Osteocyte (in vitro differentiated cells): ENCODE data around the gene TSPO2. TPM values are rescaled to one million over a fixed set of nuclear protein-coding genes. Genes with fewer than 3 reads are reported as not detected.

Source experiments
- DNase-seq: peaks from one replicate; pipeline ENCODE4 v3.0.0; 2021; ENCODE audit warnings: mixed read lengths; ENCODE audit not compliant: unreplicated experiment; ENCODE audit errors: extremely low spot score
- H3K27ac Mint-ChIP-seq: one replicate; pipeline ENCODE4 v1.8.0; 2021; ENCODE audit warnings: mild to moderate bottlenecking, mixed read lengths; ENCODE audit not compliant: unreplicated experiment
- H3K27me3 Mint-ChIP-seq: one replicate; pipeline ENCODE4 v1.8.0; 2021; ENCODE audit warnings: mixed read lengths; ENCODE audit not compliant: unreplicated experiment
- H3K36me3 Mint-ChIP-seq: one replicate; pipeline ENCODE4 v1.8.0; 2021; ENCODE audit warnings: mixed read lengths; ENCODE audit not compliant: unreplicated experiment
- H3K4me1 Mint-ChIP-seq: one replicate; pipeline ENCODE4 v1.8.0; 2021; ENCODE audit warnings: mixed read lengths; ENCODE audit not compliant: unreplicated experiment
- H3K4me3 Mint-ChIP-seq: one replicate; pipeline ENCODE4 v1.8.0; 2021; ENCODE audit warnings: mild to moderate bottlenecking, moderate library complexity, mixed read lengths; ENCODE audit not compliant: unreplicated experiment
- H3K9me3 Mint-ChIP-seq: one replicate; pipeline ENCODE4 v1.8.0; 2021; ENCODE audit warnings: mixed read lengths; ENCODE audit not compliant: unreplicated experiment
- CTCF ChIP-seq: fragments of 200-600 bp; sonication (generic); IDR thresholded peaks from 2 replicates; pipeline ENCODE4 v1.5.0; 2021; ENCODE audit warnings: antibody characterized with exemption, mild to moderate bottlenecking, moderate library complexity
- total RNA-seq: library from RNA; stranded (reverse); gene quantifications from 2 replicates; pipeline ENCODE4 v1.2.1, GENCODE V29; 2021

TSPO2 gene
- total RNA-seq, 1 donor from 2014 or later = not detected

- H3K27me3 Mint-ChIP-seq = peaks cover 4% of the 10 kb centered on the region
- TF ChIP-seq CTCF = no peak
- H3K4me1 Mint-ChIP-seq = peaks cover 35% of the 10 kb centered on the region
- H3K9me3 Mint-ChIP-seq = no peaks in the 10 kb centered on the region
- H3K4me3 Mint-ChIP-seq = peak overlapping the region; percentile 82
- H3K27ac Mint-ChIP-seq = peak overlapping the region; percentile 80
- no peak for DNase-seq
- H3K36me3 Mint-ChIP-seq = no peaks in the 10 kb centered on the region
These were observed 15.0 kb upstream of the TSPO2 start for GRCh38 chr6:41027241-41027640.

GRCh38 chr6:41027799-41028560 lies 14.3 kb upstream of the TSPO2 start:
- no peaks in the 10 kb centered on the region for H3K36me3 Mint-ChIP-seq
- DNase-seq = peak; percentile 96
- peak overlapping the region; percentile 82 for H3K4me3 Mint-ChIP-seq
- peak overlapping the region; percentile 80 for H3K27ac Mint-ChIP-seq
- peak; percentile 100 for TF ChIP-seq CTCF
- peaks cover 4% of the 10 kb centered on the region for H3K27me3 Mint-ChIP-seq
- H3K4me1 Mint-ChIP-seq = peaks cover 29% of the 10 kb centered on the region
- H3K9me3 Mint-ChIP-seq = no peaks in the 10 kb centered on the region

- Mint-ChIP-seq H3K27me3 (peaks cover 4% of the 10 kb centered on the region), H3K4me3 (peak overlapping the region; percentile 82), H3K9me3 (no peaks in the 10 kb centered on the region), H3K27ac (peak overlapping the region; percentile 80), H3K36me3 (no peaks in the 10 kb centered on the region), H3K4me1 (peaks cover 25% of the 10 kb centered on the region)
- no peak for DNase-seq
- TF ChIP-seq CTCF = no peak
These were observed 13.5 kb upstream of the TSPO2 start for GRCh38 chr6:41028561-41029412.

DNA sequence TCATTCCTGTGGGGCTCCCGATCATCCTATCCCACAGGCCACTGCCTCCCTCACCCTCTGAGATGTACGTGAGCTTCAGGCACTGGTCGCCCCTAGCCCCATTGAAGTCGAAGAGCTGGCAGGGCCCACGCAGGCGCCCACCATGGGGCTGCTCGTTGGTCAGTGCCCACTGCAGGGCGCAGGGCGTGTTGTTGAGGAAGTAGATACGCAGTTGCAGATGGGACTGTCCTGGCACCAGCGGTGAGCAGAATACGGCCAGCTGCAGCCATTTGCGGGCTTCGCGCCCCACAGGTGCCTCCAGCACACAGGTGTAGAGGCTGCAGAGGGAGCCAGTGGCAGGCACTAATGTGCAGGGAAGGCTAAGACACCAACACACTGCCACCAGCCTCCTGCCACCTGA lies 9.4 kb upstream of the TSPO2 start:
- Mint-ChIP-seq H3K4me1 (peaks cover 13% of the 10 kb centered on the region), H3K4me3 (no peak overlapping the region), H3K27ac (no peak overlapping the region), H3K27me3 (peaks cover 16% of the 10 kb centered on the region), H3K9me3 (no peaks in the 10 kb centered on the region), H3K36me3 (no peaks in the 10 kb centered on the region)
- DNase-seq = no peak
- TF ChIP-seq CTCF = no peak

GRCh38 chr6:41033776-41034175 lies 8.5 kb upstream of the TSPO2 start:
- Mint-ChIP-seq H3K4me1 (peaks cover 5% of the 10 kb centered on the region), H3K27ac (no peak overlapping the region), H3K36me3 (no peaks in the 10 kb centered on the region), H3K27me3 (peaks cover 21% of the 10 kb centered on the region), H3K4me3 (no peak overlapping the region), H3K9me3 (no peaks in the 10 kb centered on the region)
- DNase-seq = no peak
- TF ChIP-seq CTCF = no peak
